Measurements from ENCODE around the gene UACA.

The UACA gene

DNA sequence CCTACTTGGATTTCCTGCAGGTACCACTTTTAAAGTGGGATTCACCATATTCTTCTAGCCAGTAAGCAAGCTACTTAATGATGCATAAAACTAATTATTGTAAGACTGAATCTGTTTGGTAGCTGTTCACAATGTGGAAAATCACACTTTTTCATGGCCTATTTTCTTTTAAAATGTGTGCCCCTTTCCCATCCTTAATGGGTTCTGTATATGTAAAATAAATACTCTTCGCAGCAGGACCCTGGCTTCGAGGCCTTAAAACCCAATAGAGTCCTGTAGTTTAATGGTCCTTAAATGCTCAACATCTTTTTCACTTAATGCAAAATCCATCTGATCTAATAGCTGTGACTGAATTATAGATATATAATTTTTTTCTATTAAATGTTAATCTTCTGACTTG is 111.0 kb downstream of the UACA start:
- no peak for DNase-seq

DNA sequence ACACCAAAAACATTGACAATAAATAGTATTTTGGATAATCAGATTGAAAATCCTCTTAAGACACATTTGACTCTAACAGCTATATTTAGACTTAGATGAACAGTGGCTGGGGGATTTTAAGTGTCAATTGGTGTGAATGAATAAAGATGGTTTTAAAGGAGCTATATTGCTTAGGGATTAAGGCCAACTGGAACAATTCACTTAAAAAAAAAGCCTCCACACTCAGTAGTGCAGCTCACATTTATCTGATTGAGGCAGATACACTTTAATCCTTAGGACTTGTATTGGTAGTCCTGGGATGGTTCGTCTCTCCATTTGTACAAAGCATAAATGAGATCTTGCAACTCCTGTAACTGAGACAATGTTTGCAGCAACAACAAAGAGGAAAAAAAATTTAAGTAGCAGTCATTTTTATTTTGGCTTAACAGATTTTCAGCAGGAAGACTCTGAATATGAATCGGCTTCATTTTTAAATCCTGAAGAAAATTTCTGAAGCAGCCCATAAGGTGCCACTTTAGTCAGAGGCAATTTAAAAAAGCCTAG is 112.0 kb downstream of the UACA start:
- no peak for DNase-seq

DNA sequence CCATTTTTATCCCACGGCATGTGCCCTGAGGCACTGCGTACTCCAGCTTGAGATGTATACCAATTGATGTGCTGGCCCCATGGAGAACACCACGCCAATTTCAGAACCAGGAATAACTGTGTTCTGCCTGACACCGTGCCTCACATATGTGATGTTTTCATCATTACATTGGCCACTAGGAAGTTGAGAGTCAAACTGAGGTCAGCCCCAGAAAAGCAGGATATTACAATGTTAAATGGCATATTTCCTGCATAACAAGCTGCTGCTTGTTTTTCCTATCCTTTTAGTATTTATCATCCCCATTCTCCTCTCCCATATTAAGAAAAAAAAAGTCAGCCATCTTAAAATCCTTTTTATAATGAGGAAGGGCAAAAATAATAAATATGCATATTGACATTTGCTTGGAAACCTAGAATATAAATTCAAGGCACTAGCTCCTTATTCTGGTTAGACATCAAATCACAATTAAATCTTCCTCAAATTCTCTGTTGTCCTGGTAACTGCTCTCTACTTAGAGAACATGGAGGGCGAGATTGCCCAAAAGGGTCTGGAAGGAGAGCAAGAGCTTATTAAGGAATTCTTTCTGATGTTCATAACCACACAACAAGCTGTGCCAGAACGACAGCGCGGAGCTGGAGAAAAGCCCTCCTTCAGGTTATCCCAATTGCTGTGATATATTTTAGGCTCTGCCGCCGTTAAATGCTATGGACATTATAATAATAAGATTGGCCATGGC is 112.6 kb downstream of the UACA start:
- DNase-seq: no peak

DNA sequence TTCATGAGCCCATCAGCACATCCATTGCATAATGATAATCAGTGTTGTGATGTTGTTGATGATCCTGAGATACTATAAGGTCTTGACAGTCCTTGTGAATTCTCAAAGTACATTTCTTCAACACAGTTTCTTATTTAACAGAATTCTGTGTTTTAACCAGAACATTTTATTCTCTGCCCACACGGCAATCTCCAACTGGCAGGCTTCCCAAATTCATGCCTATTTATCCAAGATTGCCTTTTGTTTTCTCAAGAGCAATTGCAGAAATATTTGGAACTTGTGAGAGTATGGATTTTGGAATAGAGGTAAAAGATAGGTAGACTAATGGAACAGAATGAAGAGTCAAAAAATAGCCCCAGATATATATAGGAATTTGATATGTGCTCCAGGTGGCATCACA is 116.0 kb downstream of the UACA start:
- DNase-seq: no peak

DNA sequence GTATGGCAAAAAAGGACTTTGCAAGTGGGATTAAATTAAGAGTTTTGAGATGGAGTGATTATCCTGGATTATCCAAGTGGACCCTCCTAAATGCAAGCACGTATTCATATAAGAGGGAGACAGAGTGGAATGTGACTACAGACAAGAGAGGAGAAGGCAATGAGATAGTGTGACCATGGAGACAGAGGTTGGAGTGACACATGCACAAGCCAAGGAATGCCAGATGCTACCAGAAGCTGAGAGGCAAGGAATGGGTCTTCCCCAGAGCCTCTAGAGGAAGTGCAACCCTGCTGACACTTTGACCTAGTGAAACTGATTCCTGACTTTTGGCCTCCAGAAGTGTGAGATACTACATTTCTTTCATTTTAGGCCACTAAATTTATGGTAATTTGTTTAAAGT is 117.2 kb downstream of the UACA start:
- DNase-seq: no peak

DNA sequence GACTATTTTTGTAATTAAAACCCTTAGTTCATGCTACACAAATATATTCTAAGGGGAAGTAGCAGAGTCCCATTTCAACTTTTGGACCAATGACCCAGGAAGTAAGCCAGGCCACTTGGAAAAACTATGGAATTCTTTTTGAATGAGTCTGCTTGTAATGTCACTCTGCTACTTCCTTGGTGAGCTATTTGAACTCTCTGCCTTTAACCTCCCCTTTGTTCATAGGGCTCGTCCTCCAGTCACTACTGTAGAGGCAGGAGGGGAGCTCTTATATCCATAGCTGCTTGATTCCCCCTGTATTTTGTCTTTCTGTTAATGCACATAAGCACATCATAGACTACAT is 119.6 kb downstream of the UACA start:
- no peak for DNase-seq

DNA sequence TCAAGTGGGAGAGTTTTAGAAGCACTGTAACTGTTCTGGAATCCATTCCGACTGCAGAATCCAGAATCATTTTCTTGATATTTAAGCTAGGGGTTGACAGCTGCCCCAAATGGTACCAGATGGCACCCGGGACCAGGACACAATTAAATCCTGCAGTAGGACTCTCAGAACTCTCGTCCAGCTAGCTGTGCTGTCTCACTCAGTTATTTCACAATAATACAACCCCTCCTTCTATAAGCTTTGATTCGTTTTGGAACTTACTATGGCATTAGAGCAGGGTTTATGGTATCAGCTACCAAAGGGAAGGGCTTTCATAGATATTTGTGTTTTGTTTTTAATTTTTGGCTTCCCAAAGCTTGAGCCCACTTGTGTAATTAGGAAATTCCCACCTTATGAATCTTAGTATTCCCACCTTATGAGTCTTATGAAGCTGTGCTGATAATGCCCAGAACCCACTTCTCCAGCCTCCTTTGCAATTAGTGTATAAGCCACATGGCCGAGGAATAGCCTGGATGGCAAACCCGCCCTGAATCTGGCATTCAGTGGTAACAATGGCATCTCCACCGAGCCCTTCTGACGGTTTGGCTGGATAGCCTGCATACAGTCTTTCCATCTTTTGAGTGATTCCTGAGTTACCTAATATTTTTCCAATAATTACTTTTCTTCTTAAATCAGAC is 120.1 kb downstream of the UACA start:
- no peak for DNase-seq

DNA sequence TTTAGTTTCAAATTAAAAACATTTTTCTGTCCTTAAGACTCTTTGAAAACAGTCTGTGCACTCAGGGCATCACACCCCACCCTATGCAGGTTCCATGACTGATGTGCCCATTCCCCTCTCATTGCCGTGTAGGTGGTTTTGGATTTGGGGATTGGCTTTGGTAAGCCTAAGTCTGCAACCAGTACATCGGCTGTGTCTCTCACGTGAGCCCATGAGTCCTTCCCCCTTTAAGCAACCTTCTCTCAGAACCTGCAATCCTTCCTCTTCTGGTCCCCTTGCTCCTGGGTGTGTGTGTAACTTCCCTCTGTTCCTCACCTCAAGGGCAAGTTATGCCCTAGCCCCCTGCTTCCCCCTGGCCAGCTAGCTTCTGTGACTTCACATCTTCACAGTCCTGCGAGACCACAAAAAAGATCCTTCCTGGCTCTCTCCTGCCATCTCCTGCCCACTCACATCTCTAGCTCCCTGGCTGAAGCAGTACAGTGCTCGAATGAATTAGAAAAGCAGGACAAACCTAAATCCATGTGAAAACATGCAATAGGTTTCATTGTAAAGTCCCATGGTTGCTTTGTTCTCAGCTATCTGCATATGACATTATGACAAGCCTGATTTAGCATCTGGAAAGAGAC is 126.7 kb downstream of the UACA start:
- DNase-seq: no peak

- DNase-seq: no peak
Measured at GRCh38 chr15:70635895-70636294, 127.5 kb downstream of the UACA start.

DNA sequence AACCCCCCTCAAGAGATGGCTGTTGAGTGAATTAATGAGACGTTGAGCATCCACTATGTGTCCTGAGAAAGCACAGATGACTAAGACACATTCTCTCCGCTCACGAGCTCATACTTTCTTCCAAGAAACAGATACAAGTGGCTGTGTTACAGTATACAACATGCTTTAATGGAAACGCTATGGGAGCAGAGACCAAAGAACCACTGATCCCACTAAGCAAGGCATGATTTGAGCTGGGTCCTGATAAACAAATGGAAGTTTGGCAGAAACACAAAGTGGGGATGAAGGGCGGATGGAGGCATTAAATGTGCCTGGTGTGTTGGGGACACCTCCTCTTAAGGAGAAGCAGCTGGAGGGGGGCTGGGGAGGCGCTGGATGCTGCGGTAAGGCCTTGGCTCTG is 129.4 kb downstream of the UACA start:
- no peak for DNase-seq

DNA sequence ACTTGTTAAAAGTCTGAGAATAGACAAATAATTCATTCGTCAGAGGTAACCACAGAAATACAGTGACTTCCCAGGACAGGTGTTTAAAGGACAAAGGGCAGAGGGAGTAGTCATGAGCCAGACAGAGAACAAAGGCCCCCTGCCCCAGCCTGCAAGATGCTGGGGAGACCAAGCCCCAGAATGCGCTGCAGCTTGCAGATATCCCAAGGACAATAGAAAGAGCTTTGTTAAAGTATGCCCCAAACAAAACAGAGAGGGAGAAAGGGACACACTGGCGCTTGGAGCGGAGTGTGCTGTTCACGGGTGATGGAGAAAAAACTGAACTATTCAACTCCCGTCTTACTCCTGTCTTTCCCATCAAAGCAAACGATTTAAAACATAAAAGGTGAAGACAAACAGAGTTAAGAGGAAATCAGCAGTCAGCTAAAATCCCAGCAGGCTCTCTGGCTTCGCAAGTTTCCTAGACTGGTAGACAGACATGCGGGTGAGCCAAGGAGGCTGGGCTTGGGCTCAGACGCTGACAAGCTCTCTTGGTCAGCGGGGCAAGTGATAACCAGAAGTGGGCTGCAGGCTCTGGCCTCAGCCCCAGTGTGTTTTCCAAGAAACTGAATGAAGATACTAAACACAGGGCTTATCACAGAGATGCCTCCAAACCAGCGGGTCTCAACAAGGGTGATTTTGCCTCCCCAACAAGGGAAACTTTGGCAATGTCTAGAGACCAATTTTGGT is 130.1 kb downstream of the UACA start:
- no peak for DNase-seq

DNA sequence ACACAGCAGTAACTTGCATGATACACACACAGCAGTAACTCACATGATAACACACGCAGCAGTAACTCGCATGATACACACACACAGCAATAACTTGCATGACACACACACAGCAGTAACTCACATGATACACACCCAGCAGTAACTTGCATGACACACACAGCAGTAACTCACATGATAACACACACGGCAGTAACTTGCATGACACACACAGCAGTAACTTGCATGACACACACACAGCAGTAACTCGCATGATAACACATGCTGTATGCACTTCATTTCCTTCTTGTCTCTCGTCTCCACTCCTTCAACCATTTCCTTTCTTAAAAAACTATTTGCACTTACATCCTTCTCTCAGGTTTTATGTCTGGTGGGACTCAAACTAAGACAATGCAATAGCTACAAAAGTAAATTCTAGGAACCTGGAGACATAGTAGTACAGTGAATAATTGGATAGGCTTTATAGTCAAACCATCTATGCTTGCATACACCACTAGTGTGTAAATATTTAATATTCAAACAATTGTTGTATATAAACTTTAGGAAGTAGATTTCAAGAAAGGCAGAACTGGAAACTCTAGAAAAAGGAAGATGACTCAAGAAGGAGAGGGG is 130.8 kb downstream of the UACA start:
- no peak for DNase-seq

DNA sequence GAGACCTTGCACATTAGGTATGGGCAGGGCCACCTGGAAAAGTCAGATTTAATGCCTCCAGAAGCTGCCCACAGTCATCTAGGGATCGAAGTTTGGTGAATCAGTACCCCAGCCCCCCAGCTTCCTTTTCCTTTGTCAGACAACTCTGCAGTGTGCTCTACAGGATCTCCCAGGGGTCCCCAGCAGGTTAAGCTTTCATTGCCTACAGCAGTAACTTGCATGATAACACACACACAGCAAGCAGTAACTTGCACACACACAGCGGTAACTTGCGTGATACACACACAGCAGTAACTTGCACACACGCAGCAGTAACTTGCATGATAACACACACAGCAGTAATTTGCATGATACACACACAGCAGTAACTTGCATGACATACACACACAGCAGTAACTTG is 131.3 kb downstream of the UACA start:
- DNase-seq: no peak

DNA sequence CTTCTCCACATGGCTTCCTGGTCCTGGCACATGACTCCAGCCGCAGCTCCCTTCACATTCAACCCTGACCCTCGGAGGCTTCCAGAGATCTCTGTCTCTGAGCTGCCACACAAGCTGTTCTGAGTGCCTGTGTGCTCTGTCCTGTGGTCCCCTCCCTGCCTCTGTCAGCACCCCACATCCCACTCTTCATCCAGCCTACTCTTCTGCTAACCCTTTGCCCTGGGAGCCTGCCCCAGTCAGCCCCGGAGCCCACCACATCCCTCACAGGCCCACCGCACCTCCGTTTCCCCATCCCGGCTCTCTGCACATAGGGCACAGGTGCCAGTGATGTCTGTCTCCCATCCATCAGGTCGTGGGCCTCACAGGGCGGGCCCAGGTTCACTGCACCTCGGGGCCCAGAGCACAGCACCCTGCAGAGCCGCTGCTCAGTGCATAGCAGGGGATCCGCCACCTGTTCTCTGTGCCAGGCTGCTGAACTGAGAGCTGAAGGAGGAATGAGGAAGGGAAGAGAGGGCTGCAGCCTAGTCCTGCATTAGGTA is 133.6 kb downstream of the UACA start:
- no peak for DNase-seq

GRCh38 chr15:70628549-70628896 is 134.8 kb downstream of the UACA start:
- DNase-seq: no peak

- no peak for DNase-seq
Measured at GRCh38 chr15:70627734-70628548, 135.4 kb downstream of the UACA start.

DNA sequence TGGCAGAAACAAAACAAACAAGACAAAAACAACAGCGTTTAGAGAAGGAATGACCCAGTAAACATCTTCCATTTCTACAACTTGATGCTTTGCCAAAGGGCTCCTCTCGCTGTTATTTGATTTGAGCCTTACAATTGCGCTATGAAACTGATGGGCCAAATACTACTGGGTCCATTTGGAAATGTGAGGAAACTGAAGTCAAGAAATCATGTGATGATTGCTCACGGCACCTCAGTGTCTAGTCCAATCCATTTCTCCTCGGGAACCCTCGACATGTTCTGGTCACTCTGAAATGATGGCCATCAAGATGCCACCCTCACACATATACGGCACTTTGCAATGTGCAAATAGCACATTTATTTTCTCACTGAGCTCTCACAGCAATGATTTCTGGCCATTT is 136.0 kb downstream of the UACA start:
- no peak for DNase-seq

DNA sequence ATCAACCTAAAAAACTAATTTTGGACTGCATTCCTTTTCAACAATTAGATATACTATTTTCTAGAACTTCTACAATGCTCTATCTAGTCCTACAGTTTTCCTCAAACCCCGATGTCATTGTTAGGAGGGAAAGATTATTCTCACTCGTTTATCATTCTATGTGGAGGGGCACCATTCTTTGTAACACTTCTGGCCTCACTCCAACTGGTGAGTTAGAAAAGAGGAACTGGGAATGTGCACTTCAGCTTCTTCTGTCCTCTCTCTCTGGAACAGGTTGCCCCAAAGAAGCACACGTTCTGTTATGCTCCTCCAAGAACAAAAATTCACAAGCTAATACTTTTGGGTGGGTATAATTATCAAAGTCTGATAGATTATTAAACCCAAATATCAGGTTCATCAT is 137.9 kb downstream of the UACA start:
- no peak for DNase-seq

- no peak for DNase-seq
Measured at GRCh38 chr15:70625011-70625410, 138.3 kb downstream of the UACA start.

- no peak for DNase-seq
Measured at GRCh38 chr15:70618929-70619328, 144.4 kb downstream of the UACA start.

GRCh38 chr15:70617911-70618287 is 145.5 kb downstream of the UACA start:
- DNase-seq: no peak

Measured in CD4-positive, alpha-beta T cell treated with Interleukin-17A for 1 hour (primary cell).